Activated B cell treated with CpG ODN at 0.5 μM for 24 hours (primary cell): ENCODE results near the gene PRCC. TPM values are rescaled to one million over a fixed set of nuclear protein-coding genes. Genes with fewer than 3 reads are reported as not detected.

Source experiments
- ATAC-seq: fragments of 200-7000 bp; cut with Tn5 transposase; one replicate; pipeline ENCODE4 v1.10.0; 2021; ENCODE audit warnings: low read depth, mild to moderate bottlenecking, moderate library complexity
- CTCF ChIA-PET: fragments of 350-600 bp; sonication (Branson Sonifier 250); formaldehyde crosslinking; loops from one replicate; lab custom pipeline; 2021; ENCODE audit warnings: antibody characterized with exemption; lab: Charles Lee
- POLR2A ChIA-PET: fragments of 350-600 bp; sonication (Branson Sonifier 250); formaldehyde crosslinking; loops from one replicate; lab custom pipeline; 2021; ENCODE audit warnings: antibody characterized with exemption; lab: Charles Lee
- DNase-seq: peaks from one replicate; pipeline ENCODE4 v3.0.0; 2022
- H3K27ac Mint-ChIP-seq: one replicate; pipeline ENCODE4 v1.8.0; 2020; ENCODE audit warnings: mixed read lengths
- H3K27me3 Mint-ChIP-seq: one replicate; pipeline ENCODE4 v1.8.0; 2021; ENCODE audit warnings: mixed read lengths
- H3K36me3 Mint-ChIP-seq: one replicate; pipeline ENCODE4 v1.8.0; 2021; ENCODE audit warnings: low read depth, mixed read lengths
- H3K4me1 Mint-ChIP-seq: one replicate; pipeline ENCODE4 v1.8.0; 2021; ENCODE audit warnings: mixed read lengths
- H3K4me3 Mint-ChIP-seq: one replicate; pipeline ENCODE4 v1.8.0; 2020; ENCODE audit warnings: mild to moderate bottlenecking, mixed read lengths
- H3K9me3 Mint-ChIP-seq: one replicate; pipeline ENCODE4 v1.8.0; 2020; ENCODE audit warnings: mixed read lengths
- CTCF ChIP-seq: fragments of 200-600 bp; IDR thresholded peaks from one replicate; pipeline ENCODE4 v1.8.0; 2022; ENCODE audit warnings: antibody characterized with exemption, mild to moderate bottlenecking
- intact Hi-C: fragments of 100-400 bp; cut with micrococcal nuclease; formaldehyde crosslinking; loops from one replicate; pipeline ENCODE4 v1.15.1; 2024
- total RNA-seq: library from RNA; stranded (reverse); gene quantifications from 2 replicates; pipeline ENCODE4 v1.2.3, GENCODE V29; 2022

The PRCC gene
- total RNA-seq, 1 donor from 2014 or later, result 81.4 TPM

- Mint-ChIP-seq H3K4me3 (no peak overlapping the region), H3K27me3 (no peaks in the 10 kb centered on the region), H3K4me1 (peaks cover 15% of the 10 kb centered on the region), H3K9me3 (no peaks in the 10 kb centered on the region), H3K36me3 (peaks cover 63% of the 10 kb centered on the region), H3K27ac (no peak overlapping the region)
- intact Hi-C loops, result no loop called here
- DNase-seq (no peak), ATAC-seq (no peak)
- TF ChIP-seq CTCF, result no peak
- ChIA-PET CTCF (interaction anchor here (0.5 kb wide), 1 partner anchor 213 kb away, joined by 3 read pairs; no protein-coding TSS in a partner anchor), POLR2A (interaction anchor here (0.6 kb wide), 1 partner anchor 253 kb away, joined by 4 read pairs; no protein-coding TSS in a partner anchor)
These were observed 33.2 kb upstream of the PRCC start for GRCh38 chr1:156733989-156734584.

GRCh38 chr1:156738407-156738806 is 28.9 kb upstream of the PRCC start:
- Mint-ChIP-seq H3K4me3 (no peak overlapping the region), H3K27ac (no peak overlapping the region), H3K4me1 (peaks cover 28% of the 10 kb centered on the region), H3K36me3 (peaks cover 65% of the 10 kb centered on the region), H3K9me3 (no peaks in the 10 kb centered on the region), H3K27me3 (no peaks in the 10 kb centered on the region)
- ATAC-seq (no peak), DNase-seq (no peak)
- POLR2A ChIA-PET, result interaction anchor here (1.0 to 1.6 kb wide), 4 partner anchors 10 to 29 kb away, joined by 3 to 10 read pairs (median 4); partner anchors contain the start of genes ISG20L2, METTL25B and PRCC
- intact Hi-C loops, result no loop called here
- CTCF ChIA-PET, result interaction anchor here (1.1 kb wide), 1 partner anchor 13 kb away, joined by 4 read pairs; no protein-coding TSS in a partner anchor
- no peak for TF ChIP-seq CTCF

- Mint-ChIP-seq H3K27me3 (no peaks in the 10 kb centered on the region), H3K27ac (no peak overlapping the region), H3K9me3 (no peaks in the 10 kb centered on the region), H3K4me3 (peak overlapping the region; percentile 3), H3K36me3 (peaks cover 65% of the 10 kb centered on the region), H3K4me1 (peaks cover 28% of the 10 kb centered on the region)
- no peak for TF ChIP-seq CTCF
- ATAC-seq, result no peak
- no peak for DNase-seq
- intact Hi-C loops, result no loop called here
- ChIA-PET POLR2A (interaction anchor here (1.0 to 1.6 kb wide), 4 partner anchors 10 to 28 kb away, joined by 3 to 10 read pairs (median 4); partner anchors contain the start of genes ISG20L2, METTL25B and PRCC), CTCF (interaction anchor here (0.7 to 1.1 kb wide), 2 partner anchors 13 to 100 kb away, joined by 3 to 4 read pairs; no protein-coding TSS in a partner anchor)
These were observed 28.4 kb upstream of the PRCC start for GRCh38 chr1:156738916-156739315.

- Mint-ChIP-seq H3K36me3 (peaks cover 73% of the 10 kb centered on the region), H3K9me3 (no peaks in the 10 kb centered on the region), H3K4me1 (peaks cover 28% of the 10 kb centered on the region), H3K27me3 (no peaks in the 10 kb centered on the region), H3K4me3 (peak overlapping the region; percentile 98), H3K27ac (peak overlapping the region; percentile 97)
- DNase-seq (no peak), ATAC-seq (no peak)
- ChIA-PET CTCF (interaction anchor here (1.4 to 2.1 kb wide), 4 partner anchors 11 to 34 kb away, joined by 4 to 18 read pairs (median 13); partner anchors contain the start of genes CRABP2, HDGF and PRCC), POLR2A (interaction anchor here (1.0 to 5.0 kb wide), 8 partner anchors 11 to 527 kb away, joined by 3 to 153 read pairs (median 8); partner anchors contain the start of genes HDGF, ISG20L2, MEF2D and METTL25B)
- TF ChIP-seq CTCF, result no peak
- intact Hi-C loops, result loop anchor here (2.0 kb wide), 1 partner anchor 239 kb away; the partner anchor contains the start of gene MEF2D
These were observed 27.0 kb upstream of the PRCC start for GRCh38 chr1:156740237-156740740.
